OCI-LY7 (cell line): Measurements from ENCODE around the gene NTNG2. TPM values are rescaled to one million over a fixed set of nuclear protein-coding genes. Genes with fewer than 3 reads are reported as not detected.

ENCODE experiments used
- BruUV-seq: library from RNA; stranded (reverse); fragments of 400-500 nt; replicated peaks from 2 replicates; lab custom pipeline; 2021; lab: Mats Ljungman, UMichigan
- CTCF ChIA-PET: fragments of 300-600 bp; sonication (Branson Sonifier 250); formaldehyde crosslinking; loops from one replicate; lab custom pipeline; 2022; ENCODE audit warnings: antibody characterized with exemption; ENCODE audit not compliant: unreplicated experiment; lab: Charles Lee
- POLR2A ChIA-PET: fragments of 300-600 bp; sonication (Branson Sonifier 250); formaldehyde crosslinking; loops from one replicate; lab custom pipeline; 2022; ENCODE audit warnings: antibody characterized with exemption; lab: Charles Lee
- DNase-seq: peaks from one replicate; pipeline ENCODE4 v3.0.0-alpha.2; 2015; ENCODE audit warnings: low spot score
- H2AFZ ChIP-seq: fragments of 200-600 bp; sonication (generic), shearing (Covaris generic); 2 replicates; pipeline ENCODE4 v1.6.1; 2014; ENCODE audit warnings: mild to moderate bottlenecking, antibody characterized with exemption, low read length, moderate library complexity
- H3K27ac ChIP-seq: fragments of 200-600 bp; sonication (generic); 2 replicates; pipeline ENCODE4 v1.5.1; 2014; ENCODE audit warnings: mixed run types, low read depth, mild to moderate bottlenecking, moderate library complexity, low read length, inconsistent platforms; ENCODE audit not compliant: poor library complexity, severe bottlenecking
- H3K36me3 ChIP-seq: fragments of 200-600 bp; sonication (generic); 2 replicates; pipeline ENCODE4 v1.6.1; 2014; ENCODE audit warnings: mild to moderate bottlenecking, antibody characterized with exemption, low read length, moderate library complexity, mixed read lengths; ENCODE audit not compliant: insufficient read depth
- H3K4me1 ChIP-seq: fragments of 200-600 bp; sonication (generic); 2 replicates; pipeline ENCODE4 v1.5.1; 2014; ENCODE audit warnings: mild to moderate bottlenecking, low read length; ENCODE audit not compliant: insufficient read depth, poor library complexity, severe bottlenecking
- H3K4me2 ChIP-seq: fragments of 200-600 bp; sonication (generic); 2 replicates; pipeline ENCODE4 v1.6.1; 2014; ENCODE audit warnings: mild to moderate bottlenecking, low read length
- H3K4me3 ChIP-seq: fragments of 200-600 bp; sonication (generic); 2 replicates; pipeline ENCODE4 v1.5.1; 2014; ENCODE audit warnings: mild to moderate bottlenecking, low read depth, low read length; ENCODE audit not compliant: poor library complexity, severe bottlenecking
- H3K79me2 ChIP-seq: fragments of 200-600 bp; sonication (generic); 2 replicates; pipeline ENCODE4 v1.6.1; 2016; ENCODE audit warnings: low read depth, mild to moderate bottlenecking, low read length, moderate library complexity, mixed read lengths; ENCODE audit not compliant: insufficient read depth
- H3K9me2 ChIP-seq: fragments of 200-600 bp; sonication (generic); 2 replicates; pipeline ENCODE4 v1.6.1; 2016; ENCODE audit warnings: mild to moderate bottlenecking, low read length, mixed read lengths; ENCODE audit not compliant: insufficient read depth
- H3K9me3 ChIP-seq: fragments of 200-600 bp; sonication (generic); 2 replicates; pipeline ENCODE4 v1.6.1; 2014; ENCODE audit warnings: mild to moderate bottlenecking, mixed run types, low read length, mixed read lengths
- H4K20me1 ChIP-seq: fragments of 200-600 bp; sonication (generic); 2 replicates; pipeline ENCODE4 v1.6.1; 2014; ENCODE audit warnings: mild to moderate bottlenecking, antibody characterized with exemption, low read length, moderate library complexity, mixed read lengths; ENCODE audit not compliant: insufficient read depth
- EZH2phosphoT487 ChIP-seq: fragments of 200-600 bp; sonication (generic); IDR thresholded peaks from 2 replicates; pipeline ENCODE4 v1.6.1; 2018; ENCODE audit warnings: low read depth, borderline replicate concordance, mild to moderate bottlenecking, mixed run types, antibody characterized with exemption, low read length, moderate library complexity, mixed read lengths
- intact Hi-C: fragments of 100-400 bp; cut with micrococcal nuclease; formaldehyde crosslinking; loops from one replicate; pipeline ENCODE4 v1.10.0; 2022; ENCODE audit not compliant: unreplicated experiment
- total RNA-seq, 2 experiments: library from RNA; depleted of rRNA in 1 of 2; stranded (reverse); fragments of >200 nt in 1 of 2; shearing (Covaris generic) in 1 of 2; gene quantifications; 2 replicates each; pipeline ENCODE4 v1.2.3, GENCODE V29; 2014 to 2022
- TF ChIP-seq, protein P1 (sequence below): fragments of 200-600 bp; sonication (generic); conservative IDR thresholded peaks from 2 replicates; pipeline ENCODE4 v1.5.1; 2014; ENCODE audit warnings: mild to moderate bottlenecking, antibody characterized with exemption, low read length, moderate library complexity, mixed read lengths

The NTNG2 gene
- total RNA-seq, 2 experiments from 2014 or later, result 3.2 to 7.5 TPM

DNA sequence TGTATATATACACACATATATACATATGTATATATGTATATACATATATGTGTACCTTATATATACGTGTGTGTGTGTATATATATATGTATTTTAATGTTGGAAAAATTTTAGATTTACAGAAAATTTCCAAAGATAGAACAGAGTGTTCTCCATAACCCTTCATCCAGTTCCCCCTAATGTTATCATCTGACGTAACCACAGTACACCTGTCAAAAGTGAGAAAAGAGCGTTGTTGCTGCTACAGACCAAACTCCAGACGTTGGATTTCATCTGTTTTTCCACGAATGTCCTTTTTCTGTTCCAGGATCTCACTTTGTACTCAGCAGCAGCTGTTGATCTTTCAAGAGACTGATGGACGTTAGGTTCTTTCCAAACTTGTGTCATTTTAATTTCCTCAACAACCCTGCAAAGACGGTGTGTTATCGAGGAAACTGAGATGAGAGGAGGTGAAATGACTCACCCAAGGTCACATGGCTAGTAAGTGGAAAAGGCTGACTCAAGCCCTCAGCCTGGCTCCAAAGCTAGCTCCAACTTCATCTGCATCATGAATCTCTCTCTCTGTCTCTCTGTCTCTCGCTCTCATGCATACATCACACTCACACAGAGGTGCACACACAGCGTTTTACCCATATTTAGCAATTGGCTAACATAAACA lies 17.0 kb upstream of the NTNG2 start:
- Histone ChIP-seq H3K4me1 (no peaks in the 10 kb centered on the region), H3K36me3 (no peaks in the 10 kb centered on the region), H3K27ac (no peak overlapping the region), H3K4me3 (no peak overlapping the region), H4K20me1 (no peaks in the 10 kb centered on the region), H2AFZ (no peak overlapping the region), H3K79me2 (no peaks in the 10 kb centered on the region), H3K9me2 (no peaks in the 10 kb centered on the region), H3K4me2 (no peak overlapping the region), H3K9me3 (no peaks in the 10 kb centered on the region)
- ChIA-PET POLR2A (interaction anchor here (0.6 kb wide), 1 partner anchor 265 kb away, joined by 4 read pairs; the partner anchor contains the start of gene CFAP77), CTCF (no interaction called here)
- intact Hi-C loops, result no loop called here
- no peak for TF ChIP-seq EZH2phosphoT487
- TF ChIP-seq, protein P1, sequence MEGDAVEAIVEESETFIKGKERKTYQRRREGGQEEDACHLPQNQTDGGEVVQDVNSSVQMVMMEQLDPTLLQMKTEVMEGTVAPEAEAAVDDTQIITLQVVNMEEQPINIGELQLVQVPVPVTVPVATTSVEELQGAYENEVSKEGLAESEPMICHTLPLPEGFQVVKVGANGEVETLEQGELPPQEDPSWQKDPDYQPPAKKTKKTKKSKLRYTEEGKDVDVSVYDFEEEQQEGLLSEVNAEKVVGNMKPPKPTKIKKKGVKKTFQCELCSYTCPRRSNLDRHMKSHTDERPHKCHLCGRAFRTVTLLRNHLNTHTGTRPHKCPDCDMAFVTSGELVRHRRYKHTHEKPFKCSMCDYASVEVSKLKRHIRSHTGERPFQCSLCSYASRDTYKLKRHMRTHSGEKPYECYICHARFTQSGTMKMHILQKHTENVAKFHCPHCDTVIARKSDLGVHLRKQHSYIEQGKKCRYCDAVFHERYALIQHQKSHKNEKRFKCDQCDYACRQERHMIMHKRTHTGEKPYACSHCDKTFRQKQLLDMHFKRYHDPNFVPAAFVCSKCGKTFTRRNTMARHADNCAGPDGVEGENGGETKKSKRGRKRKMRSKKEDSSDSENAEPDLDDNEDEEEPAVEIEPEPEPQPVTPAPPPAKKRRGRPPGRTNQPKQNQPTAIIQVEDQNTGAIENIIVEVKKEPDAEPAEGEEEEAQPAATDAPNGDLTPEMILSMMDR, result no peak
- DNase-seq, result no peak
- BruUV-seq, result no TSS peak

DNA sequence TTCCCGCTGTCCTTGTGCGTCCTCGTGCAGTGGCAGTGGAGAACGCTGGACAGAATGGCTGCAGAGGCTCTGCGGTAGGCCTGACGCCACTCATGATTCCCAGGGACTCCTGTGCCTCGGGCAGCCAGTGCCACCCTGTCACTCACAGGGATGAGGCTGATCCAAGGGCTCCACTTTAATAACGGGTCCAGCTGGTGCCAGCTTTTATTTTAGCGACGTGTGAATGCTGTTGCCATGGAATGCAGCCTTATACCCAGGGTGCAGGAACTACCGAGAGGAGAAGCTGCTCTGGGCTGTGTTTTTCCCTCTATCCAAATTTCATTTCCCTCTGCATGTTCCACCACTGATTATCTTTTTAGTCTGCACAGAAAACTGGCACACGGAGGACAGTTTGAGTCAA lies 15.8 kb upstream of the NTNG2 start:
- no TSS peak for BruUV-seq
- Histone ChIP-seq H4K20me1 (no peaks in the 10 kb centered on the region), H3K27ac (no peak overlapping the region), H3K79me2 (no peaks in the 10 kb centered on the region), H3K4me2 (no peak overlapping the region), H3K4me1 (no peaks in the 10 kb centered on the region), H3K36me3 (no peaks in the 10 kb centered on the region), H3K4me3 (no peak overlapping the region), H2AFZ (no peak overlapping the region), H3K9me2 (no peaks in the 10 kb centered on the region), H3K9me3 (no peaks in the 10 kb centered on the region)
- intact Hi-C loops, result no loop called here
- CTCF ChIA-PET, result no interaction called here
- DNase-seq, result no peak
- no peak for TF ChIP-seq EZH2phosphoT487
- TF ChIP-seq, protein P1, result no peak
- POLR2A ChIA-PET, result interaction anchor here (0.5 kb wide), 1 partner anchor 1664 kb away, joined by 3 read pairs; no protein-coding TSS in a partner anchor

DNA sequence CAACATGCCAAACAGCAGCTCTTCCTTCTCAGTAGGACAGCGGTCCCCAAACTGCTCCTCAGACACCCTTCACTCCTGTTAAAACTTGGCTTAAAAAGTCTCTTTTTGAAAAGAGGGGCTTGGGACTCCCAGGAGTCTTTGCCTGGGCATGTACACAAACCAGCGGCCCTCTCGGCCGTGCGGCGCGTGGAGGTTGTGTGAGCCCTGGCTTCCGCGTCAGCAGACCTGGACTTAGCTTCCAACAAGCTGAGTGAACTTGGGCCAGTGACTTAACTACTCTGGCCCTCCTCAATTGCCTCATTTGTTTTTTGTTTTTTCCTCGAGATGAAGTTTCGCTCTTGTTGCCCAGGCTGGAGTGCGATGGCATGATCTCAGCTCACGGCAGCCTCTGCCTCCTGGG lies 15.3 kb upstream of the NTNG2 start:
- no peaks in the 10 kb centered on the region for H3K79me2 ChIP-seq
- intact Hi-C loops, result no loop called here
- H3K9me2 ChIP-seq, result no peaks in the 10 kb centered on the region
- H3K27ac ChIP-seq, result no peak overlapping the region
- no peak overlapping the region for H3K4me2 ChIP-seq
- H3K36me3 ChIP-seq, result no peaks in the 10 kb centered on the region
- no peak overlapping the region for H2AFZ ChIP-seq
- no peaks in the 10 kb centered on the region for H3K9me3 ChIP-seq
- BruUV-seq, result no TSS peak
- no peaks in the 10 kb centered on the region for H4K20me1 ChIP-seq
- DNase-seq, result no peak
- ChIA-PET POLR2A (interaction anchor here (0.5 kb wide), 1 partner anchor 1665 kb away, joined by 3 read pairs; no protein-coding TSS in a partner anchor), CTCF (no interaction called here)
- no peak overlapping the region for H3K4me3 ChIP-seq
- H3K4me1 ChIP-seq, result no peaks in the 10 kb centered on the region
- TF ChIP-seq, protein P1, result no peak
- no peak for TF ChIP-seq EZH2phosphoT487
